T47D (cell line): ENCODE data around the gene FKBP2.

ENCODE experiments used
- DNase-seq, 2 experiments: peaks; one replicate each; pipeline versions ENCODE4 v3.0.0 to v3.0.0-alpha.2; 2011 to 2012; ENCODE audit warnings: low read depth in 1 of 2, low spot score in 1 of 2
- JUND ChIP-seq: IDR thresholded peaks from 2 replicates; pipeline ENCODE4 v1.6.1; 2012; ENCODE audit warnings: low read depth
- in situ Hi-C: cut with HindIII; loops from 2 replicates; pipeline ENCODE4 v1.10.0; 2016; ENCODE audit warnings: low sequenced_read_pairs, low pct_unique_long_range_greater_than_20kb

FKBP2 gene

GRCh38 chr11:64224151-64224890 is 16.6 kb upstream of the FKBP2 start:
- DNase-seq = no peak
- no peak for TF ChIP-seq JUND
- in situ Hi-C loops = no loop called here

GRCh38 chr11:64224891-64225607 is 15.8 kb upstream of the FKBP2 start:
- no peak for DNase-seq
- in situ Hi-C loops = no loop called here
- TF ChIP-seq JUND = no peak

- in situ Hi-C loops = no loop called here
- peak; percentile 92 to 97 for DNase-seq
- no peak for TF ChIP-seq JUND
Measured at GRCh38 chr11:64225608-64226506, 15.0 kb upstream of the FKBP2 start, which contains the start of the genes NUDT22 and TRPT1. Gene NUDT22 (plus strand): TSS chr11:64226274. CDS start chr11:64226653, 379 bp downstream. Gene TRPT1 (minus strand): TSS chr11:64226186. CDS start chr11:64225860, 326 bp downstream.

GRCh38 chr11:64226507-64227051 is 14.3 kb upstream of the FKBP2 start:
- in situ Hi-C loops = no loop called here
- no peak for TF ChIP-seq JUND
- DNase-seq = no peak

- in situ Hi-C loops = no loop called here
- no peak for TF ChIP-seq JUND
- peak in 1 of 2 experiments; percentile 48 for DNase-seq
Measured at GRCh38 chr11:64227405-64227956, 13.4 kb upstream of the FKBP2 start.

- in situ Hi-C loops = no loop called here
- no peak for TF ChIP-seq JUND
- no peak for DNase-seq
Measured at GRCh38 chr11:64229090-64229743, 11.7 kb upstream of the FKBP2 start.

- DNase-seq = no peak
- in situ Hi-C loops = no loop called here
Measured at GRCh38 chr11:64229744-64230170, 11.1 kb upstream of the FKBP2 start.

GRCh38 chr11:64230171-64230984 is 10.5 kb upstream of the FKBP2 start, which contains the start of gene DNAJC4:
Gene DNAJC4 (plus strand): TSS chr11:64230548. CDS start chr11:64230855, 307 bp downstream.
- TF ChIP-seq JUND = no peak
- in situ Hi-C loops = no loop called here
- peak; percentile 88 to 96 for DNase-seq

More at GRCh38 chr11:64229744-64230170, 11.1 kb upstream of the FKBP2 start:
- TF ChIP-seq JUND = no peak

GRCh38 chr11:64230985-64231365 is 9.9 kb upstream of the FKBP2 start:
- in situ Hi-C loops = no loop called here
- TF ChIP-seq JUND = no peak
- no peak for DNase-seq

- TF ChIP-seq JUND = no peak
- in situ Hi-C loops = no loop called here
Measured at GRCh38 chr11:64231546-64231945, 9.3 kb upstream of the FKBP2 start.

More at GRCh38 chr11:64231546-64231945, 9.3 kb upstream of the FKBP2 start:
- DNase-seq = no peak
